Measurements from ENCODE around the gene LIMCH1.

Gene LIMCH1

GRCh38 chr4:41643331-41643730, 105.4 kb downstream of the LIMCH1 start:
- no peak overlapping the region for H3K4me2 ChIP-seq (ENCODE audit: insufficient read depth, low read length)
- H3K4me3 ChIP-seq (ENCODE audit: low read depth in 1 of 2, low read length in 2 of 2): no peak overlapping the region
- DNase-seq: no peak
- no peaks in the 10 kb centered on the region for H3K79me2 ChIP-seq (ENCODE audit: insufficient read depth, low read length)
- no peak overlapping the region for H2AFZ ChIP-seq (ENCODE audit: low read depth, low read length)
- H3K36me3 ChIP-seq (ENCODE audit: insufficient read depth, low read length): no peaks in the 10 kb centered on the region
- no peaks in the 10 kb centered on the region for H3K9me3 ChIP-seq (ENCODE audit: insufficient read depth, low read length, severe bottlenecking)
- H3K9ac ChIP-seq (ENCODE audit: low read depth, low read length): no peak overlapping the region
- no peak for TF ChIP-seq EZH2 (IDR thresholded peaks at IDR 0.05; ENCODE audit: borderline replicate concordance, low read depth, low read length, severe bottlenecking)
- TF ChIP-seq, protein P1, sequence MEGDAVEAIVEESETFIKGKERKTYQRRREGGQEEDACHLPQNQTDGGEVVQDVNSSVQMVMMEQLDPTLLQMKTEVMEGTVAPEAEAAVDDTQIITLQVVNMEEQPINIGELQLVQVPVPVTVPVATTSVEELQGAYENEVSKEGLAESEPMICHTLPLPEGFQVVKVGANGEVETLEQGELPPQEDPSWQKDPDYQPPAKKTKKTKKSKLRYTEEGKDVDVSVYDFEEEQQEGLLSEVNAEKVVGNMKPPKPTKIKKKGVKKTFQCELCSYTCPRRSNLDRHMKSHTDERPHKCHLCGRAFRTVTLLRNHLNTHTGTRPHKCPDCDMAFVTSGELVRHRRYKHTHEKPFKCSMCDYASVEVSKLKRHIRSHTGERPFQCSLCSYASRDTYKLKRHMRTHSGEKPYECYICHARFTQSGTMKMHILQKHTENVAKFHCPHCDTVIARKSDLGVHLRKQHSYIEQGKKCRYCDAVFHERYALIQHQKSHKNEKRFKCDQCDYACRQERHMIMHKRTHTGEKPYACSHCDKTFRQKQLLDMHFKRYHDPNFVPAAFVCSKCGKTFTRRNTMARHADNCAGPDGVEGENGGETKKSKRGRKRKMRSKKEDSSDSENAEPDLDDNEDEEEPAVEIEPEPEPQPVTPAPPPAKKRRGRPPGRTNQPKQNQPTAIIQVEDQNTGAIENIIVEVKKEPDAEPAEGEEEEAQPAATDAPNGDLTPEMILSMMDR (IDR thresholded peaks at IDR 0.05; ENCODE audit: borderline replicate concordance, extremely low read depth, low read length, poor library complexity, severe bottlenecking): no peak
- H3K27me3 ChIP-seq (ENCODE audit: insufficient read depth, low read length, poor library complexity): peaks cover 4% of the 10 kb centered on the region
- no peak overlapping the region for H3K27ac ChIP-seq (ENCODE audit: low read length)
- no peaks in the 10 kb centered on the region for H4K20me1 ChIP-seq (ENCODE audit: insufficient read depth, low read length)
- H3K4me1 ChIP-seq (ENCODE audit: insufficient read depth, low read length): no peaks in the 10 kb centered on the region
- ATAC-seq (ENCODE audit: insufficient read depth, low read depth): no peak

DNA sequence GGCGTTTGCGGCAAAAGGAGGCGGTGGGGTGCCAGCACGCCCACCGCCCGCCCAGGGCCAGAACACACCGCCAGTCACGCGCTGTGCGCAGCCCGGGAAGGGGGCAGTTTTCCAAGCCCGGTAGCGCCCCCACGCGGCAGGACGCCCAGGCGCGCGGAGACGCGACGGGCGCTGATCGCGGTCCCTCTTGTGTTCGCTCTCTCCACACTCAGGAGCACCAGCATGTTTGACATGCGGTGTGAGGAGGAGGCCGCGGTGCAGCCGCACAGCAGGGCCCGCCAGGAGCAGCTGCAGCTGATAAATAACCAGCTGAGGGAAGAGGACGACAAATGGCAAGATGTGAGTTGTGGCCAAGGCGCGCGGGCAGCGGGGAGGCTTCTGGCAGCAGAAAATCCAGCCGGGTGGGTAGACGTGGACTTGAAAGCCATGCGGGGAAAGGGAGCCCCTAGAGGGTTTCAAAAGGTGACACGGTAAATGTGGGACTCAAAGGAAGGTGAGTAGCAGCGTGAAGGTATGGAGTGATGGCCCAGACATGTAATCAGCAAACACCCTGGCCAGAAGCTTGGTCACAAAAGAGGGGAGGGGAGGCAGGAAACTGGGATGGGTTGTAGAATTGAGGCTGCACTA, 106.4 kb downstream of the LIMCH1 start:
- no peak for DNase-seq
- H3K4me2 ChIP-seq (ENCODE audit: insufficient read depth, low read length): no peak overlapping the region

DNA sequence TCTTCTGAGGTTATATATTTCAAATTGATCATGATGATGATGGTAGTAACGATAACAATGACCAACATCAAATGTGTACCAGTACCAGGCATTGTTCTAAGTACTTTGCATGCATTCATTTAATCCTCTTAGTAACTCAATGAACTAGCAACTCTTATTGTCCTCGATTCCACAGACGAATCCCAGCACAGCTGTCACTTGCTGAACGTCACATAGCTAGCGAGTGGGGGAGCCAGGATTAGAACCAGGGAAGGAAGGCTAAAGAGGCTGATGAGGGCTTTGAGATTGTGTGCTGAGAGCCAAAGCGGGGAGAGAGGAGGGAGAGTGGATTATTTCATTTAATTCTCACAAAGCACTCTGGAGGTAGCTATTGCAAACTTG, 106.9 kb downstream of the LIMCH1 start:
- Histone ChIP-seq H3K27ac (ENCODE audit: low read length) (no peak overlapping the region), H3K4me1 (ENCODE audit: insufficient read depth, low read length) (no peaks in the 10 kb centered on the region), H3K27me3 (ENCODE audit: insufficient read depth, low read length, poor library complexity) (peaks cover 4% of the 10 kb centered on the region), H3K79me2 (ENCODE audit: insufficient read depth, low read length) (no peaks in the 10 kb centered on the region), H3K4me3 (ENCODE audit: low read depth in 1 of 2, low read length in 2 of 2) (no peak overlapping the region), H3K36me3 (ENCODE audit: insufficient read depth, low read length) (no peaks in the 10 kb centered on the region), H3K9me3 (ENCODE audit: insufficient read depth, low read length, severe bottlenecking) (no peaks in the 10 kb centered on the region), H2AFZ (ENCODE audit: low read depth, low read length) (no peak overlapping the region), H3K4me2 (ENCODE audit: insufficient read depth, low read length) (no peak overlapping the region), H4K20me1 (ENCODE audit: insufficient read depth, low read length) (no peaks in the 10 kb centered on the region), H3K9ac (ENCODE audit: low read depth, low read length) (no peak overlapping the region)
- DNase-seq (no peak), ATAC-seq (ENCODE audit: insufficient read depth, low read depth) (no peak)
- TF ChIP-seq EZH2 (IDR thresholded peaks at IDR 0.05; ENCODE audit: borderline replicate concordance, low read depth, low read length, severe bottlenecking): no peak
- TF ChIP-seq, protein P1 (IDR thresholded peaks at IDR 0.05; ENCODE audit: borderline replicate concordance, extremely low read depth, low read length, poor library complexity, severe bottlenecking): no peak

More for the DNA sequence above, 106.4 kb downstream of the LIMCH1 start:
- Histone ChIP-seq H2AFZ (ENCODE audit: low read depth, low read length) (no peak overlapping the region), H3K4me3 (ENCODE audit: low read depth in 1 of 2, low read length in 2 of 2) (no peak overlapping the region), H4K20me1 (ENCODE audit: insufficient read depth, low read length) (no peaks in the 10 kb centered on the region), H3K4me1 (ENCODE audit: insufficient read depth, low read length) (no peaks in the 10 kb centered on the region), H3K9ac (ENCODE audit: low read depth, low read length) (no peak overlapping the region), H3K36me3 (ENCODE audit: insufficient read depth, low read length) (no peaks in the 10 kb centered on the region), H3K9me3 (ENCODE audit: insufficient read depth, low read length, severe bottlenecking) (no peaks in the 10 kb centered on the region), H3K27ac (ENCODE audit: low read length) (no peak overlapping the region), H3K79me2 (ENCODE audit: insufficient read depth, low read length) (no peaks in the 10 kb centered on the region), H3K27me3 (ENCODE audit: insufficient read depth, low read length, poor library complexity) (peaks cover 4% of the 10 kb centered on the region)
- ATAC-seq (ENCODE audit: insufficient read depth, low read depth): no peak
- TF ChIP-seq, protein P1 (IDR thresholded peaks at IDR 0.05; ENCODE audit: borderline replicate concordance, extremely low read depth, low read length, poor library complexity, severe bottlenecking): no peak
- TF ChIP-seq EZH2 (IDR thresholded peaks at IDR 0.05; ENCODE audit: borderline replicate concordance, low read depth, low read length, severe bottlenecking): no peak

Measured in DND-41 (cell line).